Stimulated activated CD4-positive, alpha-beta T cell treated with anti-CD3 and anti-CD28 coated beads, Interleukin-15, amount 100 ng/mL, for 48 hours (primary cell): Measurements from ENCODE around the gene SPN.
"Not testable (repeated sequence)": the region's sequence is repeated elsewhere in the genome, so short reads cannot be mapped to it uniquely, and the experiment has no call there.

Experiments used
- DNase-seq, 2 donors: peaks; one replicate each; pipeline ENCODE4 v3.0.0-alpha.2; 2020; ENCODE audit warnings: low read depth in 2 of 2

The SPN gene

DNA sequence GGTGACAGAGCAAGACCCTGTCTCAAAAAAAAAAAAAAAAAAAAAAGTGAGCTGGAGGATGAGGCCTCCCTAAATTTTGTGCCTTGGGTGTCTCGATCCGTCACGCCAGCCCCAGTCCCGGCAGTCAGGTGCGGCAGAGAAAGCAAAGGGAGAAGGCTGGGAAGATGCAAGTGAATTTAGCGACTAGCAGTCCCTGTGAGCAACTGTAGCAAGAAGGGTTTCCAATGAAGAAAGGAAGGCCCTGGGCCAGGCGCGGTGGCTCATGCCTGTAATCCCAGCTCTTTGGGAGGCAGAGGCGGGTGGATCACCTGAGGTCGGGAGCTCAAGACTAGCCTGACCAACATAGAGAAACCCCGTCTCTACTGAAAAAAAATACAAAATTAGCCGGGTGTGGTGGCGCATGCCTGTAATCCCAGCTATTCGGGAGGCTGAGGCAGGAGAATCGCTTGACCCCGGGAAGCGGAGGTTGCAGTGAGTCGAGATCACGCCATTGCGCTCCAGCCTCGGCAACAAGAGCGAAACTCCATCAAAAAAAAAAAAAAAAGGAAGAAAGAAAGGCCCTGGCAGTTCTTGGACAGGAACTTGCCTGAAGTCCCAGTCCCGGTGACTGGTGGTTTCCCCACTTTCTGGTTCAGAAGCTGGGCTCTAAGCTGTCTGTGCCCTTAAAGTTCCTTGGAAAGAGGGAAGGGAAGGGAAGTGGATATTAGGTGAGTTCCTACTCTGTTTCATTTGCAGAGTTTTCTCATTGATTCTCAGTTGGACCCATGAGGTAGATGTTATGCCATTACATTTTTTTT, 14.1 kb downstream of the SPN start:
- DNase-seq, result no peak

- no peak for DNase-seq
These were observed 15.7 kb downstream of the SPN start, which contains the start of gene QPRT for GRCh38 chr16:29678691-29679267. TSS of gene QPRT (plus strand) at chr16:29679180. CDS start at chr16:29679198, 18 bp downstream.

- no peak for DNase-seq
These were observed 17.1 kb downstream of the SPN start for GRCh38 chr16:29680180-29680598.

DNA sequence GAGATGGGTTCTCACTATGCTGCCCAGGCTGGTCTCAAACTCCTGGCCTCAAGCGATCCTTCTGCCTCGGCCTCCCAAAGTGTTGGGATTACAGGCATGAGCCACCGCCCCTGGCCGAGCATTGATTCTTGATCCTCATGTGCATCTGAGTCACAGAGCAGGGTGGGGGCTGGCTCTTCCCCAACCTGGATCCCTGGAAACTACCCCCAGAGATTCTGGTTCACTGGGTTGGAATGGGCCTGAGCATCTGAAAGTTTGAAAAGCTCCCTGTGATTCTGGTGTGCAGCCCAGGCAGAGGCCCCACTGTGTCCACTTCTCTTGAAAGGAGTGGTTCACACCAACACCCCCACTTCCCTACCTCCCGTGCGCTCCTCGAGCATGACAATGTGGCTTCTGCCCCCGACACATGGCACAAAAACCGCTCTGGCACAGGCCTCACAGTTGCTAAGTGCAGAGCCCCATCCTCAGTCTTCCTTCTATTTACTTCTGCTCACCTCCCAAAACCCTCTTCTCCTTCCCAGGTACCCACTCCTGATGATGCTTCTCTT, 20.6 kb downstream of the SPN start:
- DNase-seq, result no peak

- no peak for DNase-seq
These were observed 21.6 kb downstream of the SPN start for GRCh38 chr16:29684679-29685078.

- no peak for DNase-seq
These were observed 23.8 kb downstream of the SPN start for GRCh38 chr16:29686740-29687332.

DNA sequence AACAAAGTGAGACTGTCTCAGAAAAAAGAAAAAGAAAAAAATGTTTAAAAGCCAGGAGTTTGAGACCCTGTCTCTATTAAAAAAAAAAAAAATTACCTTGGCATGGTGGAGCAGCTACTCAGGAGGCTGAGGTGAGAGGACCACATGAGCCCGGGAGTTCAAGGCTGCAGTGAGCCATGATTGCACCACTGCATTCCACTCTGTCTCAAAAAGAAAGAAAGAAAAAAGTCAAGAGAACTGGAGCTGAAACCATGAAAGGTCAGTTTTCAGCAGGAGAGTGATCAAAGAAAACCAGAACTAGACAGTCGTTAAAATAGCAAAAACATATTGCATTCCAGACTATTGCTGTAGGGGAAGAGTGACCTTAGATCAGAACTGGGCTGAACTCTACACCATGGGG, 24.7 kb downstream of the SPN start:
- DNase-seq, result no peak

DNA sequence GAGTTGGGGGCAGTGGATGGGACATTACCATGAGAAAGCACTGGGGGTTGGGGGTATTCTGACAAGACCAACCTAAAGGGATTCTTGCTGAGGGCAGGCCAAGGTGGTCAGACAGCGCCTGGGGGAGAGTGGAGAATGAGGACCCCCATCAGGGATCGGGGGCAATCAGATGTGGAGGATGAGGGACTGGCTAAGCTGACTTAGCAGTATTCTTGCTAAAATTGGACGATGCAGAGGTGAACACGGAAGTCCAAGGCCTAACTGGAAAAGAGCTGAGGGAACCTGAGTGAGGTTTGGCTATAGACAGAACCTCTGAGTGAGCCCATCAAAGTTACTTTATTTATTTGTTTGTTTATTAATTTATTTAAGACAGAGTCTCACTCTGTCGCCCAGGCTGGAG, 25.1 kb downstream of the SPN start:
- DNase-seq, result no peak

DNA sequence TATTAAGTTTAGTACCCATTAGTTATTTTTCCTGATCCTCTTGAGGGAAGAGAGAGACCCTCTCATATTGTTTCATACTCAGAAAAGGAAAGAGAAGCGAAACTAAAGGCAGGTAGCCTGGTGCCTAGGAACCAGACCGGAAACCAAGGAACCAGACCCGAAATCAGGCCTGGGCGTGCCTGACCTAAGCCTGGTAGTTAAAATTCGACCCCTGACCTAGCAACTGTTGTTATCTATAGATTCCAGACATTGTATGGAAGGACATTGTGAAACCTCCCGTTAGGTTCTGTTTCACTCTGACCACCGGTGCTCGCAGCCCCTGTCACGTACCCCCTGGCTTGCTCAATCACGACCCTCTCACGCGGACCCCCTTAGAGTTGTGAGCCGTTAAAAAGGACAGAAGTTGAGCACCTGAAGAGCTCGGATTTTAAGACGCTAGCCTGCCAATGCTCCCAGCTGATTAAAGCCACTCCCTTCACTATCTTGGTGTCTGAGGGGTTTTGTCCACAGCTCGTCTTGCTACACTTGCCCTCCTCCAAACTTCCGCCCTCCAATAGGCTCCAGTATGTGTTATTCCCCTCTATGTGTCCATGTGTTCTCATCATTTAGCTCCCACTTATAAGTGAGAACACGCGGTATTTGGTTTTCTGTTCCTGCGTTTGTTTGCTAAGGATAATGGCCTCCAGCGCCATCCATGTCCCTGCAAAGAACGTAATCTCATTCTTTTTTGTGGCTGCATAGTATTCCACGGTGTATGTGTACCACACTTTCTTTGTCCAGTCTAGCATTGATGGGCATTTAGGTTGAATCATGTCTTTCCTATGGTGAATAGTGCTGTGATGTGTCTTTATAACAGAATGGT, 26.7 kb downstream of the SPN start:
- DNase-seq, result not testable (repeated sequence)

DNA sequence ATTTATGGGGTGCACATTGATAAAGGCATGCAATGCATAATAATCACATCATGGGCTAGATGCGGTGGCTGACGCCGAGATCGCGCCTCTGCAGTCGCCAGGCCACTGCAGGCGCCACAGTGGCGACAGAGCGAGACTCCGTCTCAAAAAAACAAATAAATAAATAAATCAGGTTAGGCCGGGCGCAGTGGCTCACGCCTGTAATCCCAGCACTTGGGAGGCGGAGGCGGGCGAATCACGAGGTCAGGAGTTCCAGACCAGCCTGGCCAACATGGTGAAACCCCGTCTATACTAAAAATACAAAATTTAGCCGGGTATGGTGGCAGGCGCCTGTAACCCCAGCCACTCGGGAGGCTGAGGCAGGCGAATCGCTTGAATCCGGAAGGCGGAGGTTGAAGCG, 29.6 kb downstream of the SPN start:
- DNase-seq, result not testable (repeated sequence)

GRCh38 chr16:29694384-29695195, 31.5 kb downstream of the SPN start:
- no peak for DNase-seq

GRCh38 chr16:29695675-29696074, 32.6 kb downstream of the SPN start:
- not testable (repeated sequence) for DNase-seq

DNA sequence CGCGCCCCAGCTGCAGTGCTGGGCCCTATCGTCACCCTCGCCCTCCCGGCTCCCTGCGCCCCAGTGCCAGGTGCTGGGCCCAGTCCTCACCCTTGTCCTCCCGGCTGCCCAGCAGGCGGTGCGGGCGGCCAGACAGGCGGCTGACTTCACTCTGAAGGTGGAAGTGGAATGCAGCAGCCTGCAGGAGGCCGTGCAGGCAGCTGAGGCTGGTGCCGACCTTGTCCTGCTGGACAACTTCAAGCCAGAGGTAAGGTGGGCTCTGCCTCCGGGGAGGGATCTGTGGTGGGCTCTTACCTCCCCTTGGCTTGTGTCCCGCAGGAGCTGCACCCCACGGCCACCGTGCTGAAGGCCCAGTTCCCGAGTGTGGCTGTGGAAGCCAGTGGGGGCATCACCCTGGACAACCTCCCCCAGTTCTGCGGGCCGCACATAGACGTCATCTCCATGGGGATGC, 33.9 kb downstream of the SPN start:
- no peak for DNase-seq

GRCh38 chr16:29697391-29697790, 34.3 kb downstream of the SPN start:
- DNase-seq, result no peak

DNA sequence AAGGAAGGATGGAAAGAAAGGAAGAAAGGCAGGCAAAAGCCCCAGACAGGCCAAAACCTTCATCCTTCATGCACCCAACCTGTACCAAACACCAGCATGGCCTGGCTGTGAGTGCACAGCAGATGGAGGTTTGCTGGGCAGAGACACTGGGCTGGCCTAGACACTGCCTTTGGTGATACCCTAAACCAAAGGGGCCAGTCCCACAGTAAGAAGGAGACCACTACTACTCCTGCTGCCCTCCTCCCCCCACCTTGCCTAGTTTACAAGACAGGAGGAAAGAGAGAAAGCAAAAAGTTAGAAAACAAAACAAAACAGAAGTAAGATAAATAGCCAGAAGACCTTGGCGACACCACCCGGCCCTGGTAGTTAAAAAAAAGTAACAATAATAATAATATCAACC, 35.0 kb downstream of the SPN start:
- no peak for DNase-seq

DNA sequence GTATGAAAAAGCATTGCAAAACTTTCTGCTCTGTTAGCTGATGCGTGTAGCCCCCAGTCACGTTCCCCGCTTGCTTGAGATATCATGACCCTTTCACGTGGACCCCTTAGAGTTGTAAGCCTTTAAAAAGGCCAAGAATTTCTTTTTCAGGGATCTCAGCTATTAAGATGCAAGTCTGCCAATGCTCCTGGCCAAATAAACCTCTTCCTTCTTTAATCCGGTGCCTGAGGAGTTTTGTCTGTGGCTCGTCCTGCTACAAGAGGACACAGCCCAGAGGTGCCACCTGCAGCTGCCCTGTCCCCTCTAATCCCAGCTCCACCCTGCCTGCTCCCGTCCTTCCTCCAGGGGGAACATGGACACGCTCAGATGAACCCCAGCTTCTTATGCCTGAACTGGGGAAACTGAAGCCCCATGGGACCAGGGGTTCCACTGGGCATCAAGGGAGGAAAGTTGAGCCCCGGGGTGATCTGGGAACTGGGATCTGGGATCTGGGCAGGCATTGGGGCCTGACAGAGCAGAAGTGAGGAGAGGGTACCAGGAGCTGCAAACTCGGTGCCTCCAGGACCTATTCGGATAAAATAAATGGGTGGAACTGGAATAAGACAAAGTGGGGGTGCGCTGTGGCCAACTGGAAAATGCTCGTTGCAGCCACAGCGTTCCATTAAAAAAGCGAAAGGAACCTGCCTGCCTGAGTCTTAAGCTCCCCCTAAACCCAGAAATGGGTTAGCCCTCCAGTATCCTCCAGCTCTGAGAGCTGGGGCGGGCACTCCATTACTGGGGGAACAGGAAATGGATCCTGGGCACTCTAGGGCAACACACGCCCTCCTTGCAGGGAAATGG, 35.7 kb downstream of the SPN start:
- no peak for DNase-seq

DNA sequence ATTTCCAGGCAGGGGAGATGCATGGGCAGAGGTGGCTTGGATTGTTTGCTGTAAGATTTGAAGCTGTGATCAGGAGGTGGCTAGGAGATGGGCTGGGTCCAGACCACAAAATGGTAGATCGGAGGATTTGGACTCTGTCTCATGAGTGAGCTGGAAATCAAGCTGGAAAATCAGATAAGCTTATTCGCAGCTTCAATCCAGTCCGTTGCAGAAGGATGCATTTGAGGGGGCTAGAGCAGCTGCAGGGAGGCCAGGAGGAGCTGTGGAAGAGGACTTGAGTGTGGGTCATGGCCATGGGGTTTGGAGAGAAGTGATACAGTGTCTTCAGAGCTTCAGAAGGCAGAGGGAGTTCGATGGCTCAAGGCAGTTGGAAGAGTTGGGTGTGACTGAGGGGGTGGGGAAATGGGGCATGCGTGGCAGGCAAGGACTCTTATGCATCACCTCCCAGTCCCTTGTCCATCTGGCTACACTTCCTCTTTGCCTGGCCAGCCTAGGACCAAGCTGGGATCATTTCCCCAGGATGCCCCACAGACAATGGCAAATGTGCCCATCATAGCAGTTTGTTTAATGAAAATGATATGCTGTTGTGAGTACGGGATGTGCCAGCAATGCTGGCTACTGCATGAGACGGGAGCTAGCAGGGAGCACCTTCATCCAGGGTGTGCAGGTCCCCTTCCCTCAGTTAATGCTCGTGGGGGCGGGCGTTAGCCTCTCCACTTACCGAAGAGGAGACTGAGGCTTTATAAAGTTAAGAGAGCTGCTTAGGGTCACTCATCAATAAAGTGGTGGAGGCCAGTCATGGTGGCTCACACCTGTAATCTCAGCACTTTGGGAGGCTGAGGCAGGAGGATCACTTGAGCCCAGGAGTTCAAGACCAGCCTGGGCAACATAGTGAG, 36.5 kb downstream of the SPN start:
- DNase-seq, result no peak

GRCh38 chr16:29700253-29700987, 37.4 kb downstream of the SPN start:
- DNase-seq, result peak; percentile 53 to 63
